Epithelial cell of proximal tubule (primary cell): Measurements from ENCODE around the gene SGCA. TPM values are rescaled to one million over a fixed set of nuclear protein-coding genes. Genes with fewer than 3 reads are reported as not detected.

ENCODE experiments used
- DNase-seq: peaks from one replicate; pipeline ENCODE4 v3.0.0-alpha.2; 2011; ENCODE audit warnings: low read depth
- H3K4me3 ChIP-seq: 2 replicates; pipeline ENCODE4 v1.5.1; 2011; ENCODE audit warnings: low read depth, mild to moderate bottlenecking, low read length
- CTCF ChIP-seq: conservative IDR thresholded peaks from 2 replicates; pipeline ENCODE4 v1.5.1; 2012; ENCODE audit warnings: low read depth, mild to moderate bottlenecking, low read length
- total RNA-seq: library from RNA; depleted of rRNA; stranded (reverse); fragments of >200 nt; gene quantifications from 2 replicates; pipeline ENCODE4 v1.2.3, GENCODE V29; 2015

Gene SGCA
- total RNA-seq, 1 donor from 2014 or later, result 0.69 TPM

GRCh38 chr17:50199803-50200456 lies 34.1 kb downstream of the SGCA start:
- no peak for TF ChIP-seq CTCF
- no peak for DNase-seq
- H3K4me3 ChIP-seq, result peak overlapping the region; percentile 58

GRCh38 chr17:50200457-50201275 lies 34.9 kb downstream of the SGCA start:
- H3K4me3 ChIP-seq, result peak overlapping the region; percentile 58
- DNase-seq, result no peak
- TF ChIP-seq CTCF, result peak; percentile 92

- peak within 1 kb of the TSS; percentile 58 for H3K4me3 ChIP-seq
- DNase-seq, result no peak
- no peak for TF ChIP-seq CTCF
Measured at GRCh38 chr17:50201276-50201854, 35.6 kb downstream of the SGCA start, which contains the start of gene COL1A1. COL1A1 (minus strand) TSS chr17:50201631; CDS start chr17:50201513, 118 bp downstream.

GRCh38 chr17:50203086-50203485 lies 37.3 kb downstream of the SGCA start:
- no peak for TF ChIP-seq CTCF
- H3K4me3 ChIP-seq, result no peak overlapping the region

GRCh38 chr17:50203604-50204345 lies 38.0 kb downstream of the SGCA start:
- no peak for DNase-seq
- TF ChIP-seq CTCF, result no peak
- H3K4me3 ChIP-seq, result no peak overlapping the region

More at GRCh38 chr17:50203086-50203485, 37.3 kb downstream of the SGCA start:
- no peak for DNase-seq

GRCh38 chr17:50204431-50204830 lies 38.6 kb downstream of the SGCA start:
- no peak for DNase-seq
- TF ChIP-seq CTCF, result no peak
- no peak overlapping the region for H3K4me3 ChIP-seq
